NT2/D1 (cell line): ENCODE results near the gene S1PR2.

Experiments
- SUZ12 ChIP-seq: IDR thresholded peaks from 2 replicates; pipeline ENCODE4 v1.6.1; 2011; ENCODE audit not compliant: insufficient read length, insufficient read depth; ENCODE audit errors: extremely low read depth
- ZNF274 ChIP-seq: IDR thresholded peaks from 2 replicates; pipeline ENCODE4 v1.6.1; 2011; ENCODE audit warnings: mild to moderate bottlenecking, low read depth, low read length

DNA sequence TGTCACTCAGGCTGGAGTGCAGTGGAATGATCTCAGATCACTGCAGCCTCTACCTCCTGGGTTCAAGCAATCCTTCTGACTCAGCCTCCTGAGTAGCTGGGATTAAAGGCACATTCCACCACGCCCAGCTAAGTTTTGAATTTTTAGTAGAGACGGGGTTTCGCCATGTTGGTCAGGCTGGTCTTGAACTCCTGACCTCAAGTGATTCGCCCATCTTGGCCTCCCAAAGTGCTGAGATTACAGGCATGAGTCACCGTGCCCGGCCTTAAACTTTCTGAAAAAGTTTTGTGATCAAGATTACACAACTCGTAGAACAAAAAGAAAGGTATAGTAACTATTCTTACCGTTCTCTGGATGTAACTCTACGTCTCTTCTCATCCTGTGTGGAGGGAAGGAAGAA is 57.6 kb downstream of the S1PR2 start:
- no peak for TF ChIP-seq ZNF274
- no peak for TF ChIP-seq SUZ12
